Measurements from ENCODE around the gene LINC01488. TPM values are rescaled to one million over a fixed set of nuclear protein-coding genes. Genes with fewer than 3 reads are reported as not detected.

LINC01488 gene
- total and polyA plus RNA-seq, 2 of the 13 experiments (the other 11 are each of a cell fraction or from before 2014, with no cell fraction given) = 0.26 to 0.58 TPM

DNA sequence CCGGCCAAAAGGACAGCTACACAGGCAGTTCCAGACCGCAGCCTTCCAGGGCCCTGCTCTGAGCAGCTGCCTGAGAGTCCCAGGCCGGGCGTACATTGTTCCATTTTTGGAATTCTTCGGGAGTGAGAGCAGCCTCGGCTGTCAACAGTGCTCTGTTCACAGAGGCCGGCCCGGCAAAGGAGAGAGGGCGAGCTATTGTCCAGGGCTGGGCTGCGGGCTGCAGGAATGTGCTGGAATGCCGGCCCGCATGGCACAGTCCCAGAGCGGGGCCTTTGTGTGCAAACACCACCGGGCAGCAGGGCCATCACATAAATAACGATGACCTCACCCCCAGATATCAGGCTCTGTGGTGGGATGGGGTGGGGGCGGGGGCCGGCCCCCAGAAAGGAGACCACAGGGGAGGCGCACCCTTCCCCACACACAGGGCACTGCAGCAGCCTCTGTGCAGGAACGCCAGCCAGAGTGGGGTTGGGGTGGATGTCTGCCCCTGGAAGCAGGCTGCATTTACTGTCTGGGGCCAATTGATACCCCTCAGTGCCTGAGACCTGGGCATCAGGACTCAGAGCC lies 15.8 kb downstream of the LINC01488 start (continued):
- TF ChIP-seq, protein P1, sequence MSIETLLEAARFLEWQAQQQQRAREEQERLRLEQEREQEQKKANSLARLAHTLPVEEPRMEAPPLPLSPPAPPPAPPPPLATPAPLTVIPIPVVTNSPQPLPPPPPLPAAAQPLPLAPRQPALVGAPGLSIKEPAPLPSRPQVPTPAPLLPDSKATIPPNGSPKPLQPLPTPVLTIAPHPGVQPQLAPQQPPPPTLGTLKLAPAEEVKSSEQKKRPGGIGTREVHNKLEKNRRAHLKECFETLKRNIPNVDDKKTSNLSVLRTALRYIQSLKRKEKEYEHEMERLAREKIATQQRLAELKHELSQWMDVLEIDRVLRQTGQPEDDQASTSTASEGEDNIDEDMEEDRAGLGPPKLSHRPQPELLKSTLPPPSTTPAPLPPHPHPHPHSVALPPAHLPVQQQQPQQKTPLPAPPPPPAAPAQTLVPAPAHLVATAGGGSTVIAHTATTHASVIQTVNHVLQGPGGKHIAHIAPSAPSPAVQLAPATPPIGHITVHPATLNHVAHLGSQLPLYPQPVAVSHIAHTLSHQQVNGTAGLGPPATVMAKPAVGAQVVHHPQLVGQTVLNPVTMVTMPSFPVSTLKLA (IDR thresholded peaks at IDR 0.05) = 0 out of 2 replicates have a peak, but pooled peaks have one; percentile 28
- TF ChIP-seq BORCS8-MEF2B (CRISPR knock-in tag; IDR thresholded peaks at IDR 0.05) (no peak), HNF4G (IDR thresholded peaks at IDR 0.05; ENCODE audit: borderline replicate concordance, low read depth, low read length) (peak; percentile 70; the same call in 1 of the 2 replicates), HNF4G (CRISPR knock-in tag; IDR thresholded peaks at IDR 0.05; ENCODE audit: borderline replicate concordance, low read depth) (no peak), CREM (IDR thresholded peaks at IDR 0.05) (peak; percentile 24; the same call in 1 of the 2 replicates), CREM (CRISPR knock-in tag; IDR thresholded peaks at IDR 0.05) (no peak), MAF1 (CRISPR knock-in tag; IDR thresholded peaks at IDR 0.05; ENCODE audit: borderline replicate concordance) (no peak), ZNF350 (CRISPR knock-in tag; IDR thresholded peaks at IDR 0.05; ENCODE audit: borderline replicate concordance, low read depth) (peak; percentile 39; the same call in 1 of the 2 replicates), SP1 (IDR thresholded peaks at IDR 0.05) (no peak), SP1 (CRISPR knock-in tag; IDR thresholded peaks at IDR 0.05) (no peak), ZNF766 (CRISPR knock-in tag; IDR thresholded peaks at IDR 0.05; ENCODE audit: borderline replicate concordance) (0 out of 2 replicates have a peak, but pooled peaks have one; percentile 31), SALL2 (CRISPR knock-in tag; IDR thresholded peaks at IDR 0.05) (0 out of 2 replicates have a peak, but pooled peaks have one; percentile 36), NR2F6 (IDR thresholded peaks at IDR 0.05) (peak; percentile 41; the same call in 1 of the 2 replicates), NR2F6 (CRISPR knock-in tag; IDR thresholded peaks at IDR 0.05) (peak; percentile 61; the same call in 1 of the 2 replicates), FOSL2 (CRISPR knock-in tag; IDR thresholded peaks at IDR 0.05) (peak; percentile 78), ZSCAN20 (CRISPR knock-in tag; IDR thresholded peaks at IDR 0.05; ENCODE audit: borderline replicate concordance) (peak; percentile 79; the same call in 1 of the 2 replicates), STAG1 (CRISPR knock-in tag; IDR thresholded peaks at IDR 0.05) (peak; percentile 34), TBX3 (IDR thresholded peaks at IDR 0.05; ENCODE audit: borderline replicate concordance) (no peak)
- TF ChIP-seq, protein P2, sequence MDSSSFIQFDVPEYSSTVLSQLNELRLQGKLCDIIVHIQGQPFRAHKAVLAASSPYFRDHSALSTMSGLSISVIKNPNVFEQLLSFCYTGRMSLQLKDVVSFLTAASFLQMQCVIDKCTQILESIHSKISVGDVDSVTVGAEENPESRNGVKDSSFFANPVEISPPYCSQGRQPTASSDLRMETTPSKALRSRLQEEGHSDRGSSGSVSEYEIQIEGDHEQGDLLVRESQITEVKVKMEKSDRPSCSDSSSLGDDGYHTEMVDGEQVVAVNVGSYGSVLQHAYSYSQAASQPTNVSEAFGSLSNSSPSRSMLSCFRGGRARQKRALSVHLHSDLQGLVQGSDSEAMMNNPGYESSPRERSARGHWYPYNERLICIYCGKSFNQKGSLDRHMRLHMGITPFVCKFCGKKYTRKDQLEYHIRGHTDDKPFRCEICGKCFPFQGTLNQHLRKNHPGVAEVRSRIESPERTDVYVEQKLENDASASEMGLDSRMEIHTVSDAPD (CRISPR knock-in tag; IDR thresholded peaks at IDR 0.05) = no peak
- TF ChIP-seq, protein P3, sequence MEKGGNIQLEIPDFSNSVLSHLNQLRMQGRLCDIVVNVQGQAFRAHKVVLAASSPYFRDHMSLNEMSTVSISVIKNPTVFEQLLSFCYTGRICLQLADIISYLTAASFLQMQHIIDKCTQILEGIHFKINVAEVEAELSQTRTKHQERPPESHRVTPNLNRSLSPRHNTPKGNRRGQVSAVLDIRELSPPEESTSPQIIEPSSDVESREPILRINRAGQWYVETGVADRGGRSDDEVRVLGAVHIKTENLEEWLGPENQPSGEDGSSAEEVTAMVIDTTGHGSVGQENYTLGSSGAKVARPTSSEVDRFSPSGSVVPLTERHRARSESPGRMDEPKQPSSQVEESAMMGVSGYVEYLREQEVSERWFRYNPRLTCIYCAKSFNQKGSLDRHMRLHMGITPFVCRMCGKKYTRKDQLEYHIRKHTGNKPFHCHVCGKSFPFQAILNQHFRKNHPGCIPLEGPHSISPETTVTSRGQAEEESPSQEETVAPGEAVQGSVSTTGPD (CRISPR knock-in tag; IDR thresholded peaks at IDR 0.05) = no peak
- TF ChIP-seq, protein P4, sequence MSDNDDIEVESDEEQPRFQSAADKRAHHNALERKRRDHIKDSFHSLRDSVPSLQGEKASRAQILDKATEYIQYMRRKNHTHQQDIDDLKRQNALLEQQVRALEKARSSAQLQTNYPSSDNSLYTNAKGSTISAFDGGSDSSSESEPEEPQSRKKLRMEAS (IDR thresholded peaks at IDR 0.05) = peak; percentile 74
- TF ChIP-seq, protein P5, sequence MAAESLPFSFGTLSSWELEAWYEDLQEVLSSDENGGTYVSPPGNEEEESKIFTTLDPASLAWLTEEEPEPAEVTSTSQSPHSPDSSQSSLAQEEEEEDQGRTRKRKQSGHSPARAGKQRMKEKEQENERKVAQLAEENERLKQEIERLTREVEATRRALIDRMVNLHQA (CRISPR knock-in tag; IDR thresholded peaks at IDR 0.05) = no peak
